Right atrium auricular region (tissue), 2 donors: Measurements from ENCODE around the gene CAMK2B. TPM values are rescaled to one million over a fixed set of nuclear protein-coding genes. Genes with fewer than 3 reads are reported as not detected.

Source experiments
- DNase-seq: peaks from one replicate; pipeline ENCODE4 v3.0.0-alpha.2; 2019; ENCODE audit warnings: low spot score
- H3K27ac ChIP-seq, 2 donors: fragments of 200-600 bp; sonication (generic); 1 replicate in 1 of 2; 2 replicates in 1 of 2; pipeline ENCODE4 v1.5.1; 2016 to 2019
- H3K27me3 ChIP-seq, 2 donors: fragments of 200-600 bp; sonication (generic); one replicate each; pipeline versions ENCODE4 v1.5.1 to v1.6.0; 2017 to 2019
- H3K36me3 ChIP-seq: fragments of 200-600 bp; sonication (generic); one replicate; pipeline ENCODE4 v1.5.1; 2016
- H3K4me1 ChIP-seq, 2 donors: fragments of 200-600 bp; sonication (generic); one replicate each; pipeline versions ENCODE4 v1.5.1 to v1.6.0; 2017 to 2019
- H3K4me3 ChIP-seq, 2 donors: fragments of 200-600 bp; sonication (generic); 1 replicate in 1 of 2; 2 replicates in 1 of 2; pipeline ENCODE4 v1.5.1; 2017 to 2019; ENCODE audit warnings: mild to moderate bottlenecking in 1 of 2, moderate library complexity in 1 of 2
- H3K9me3 ChIP-seq, 2 donors: fragments of 200-600 bp; sonication (generic); one replicate each; pipeline ENCODE4 v1.5.1; 2019
- CTCF ChIP-seq, 2 donors: fragments of 200-600 bp; sonication (generic); IDR thresholded peaks; one replicate each; pipeline ENCODE4 v1.5.1; 2019; ENCODE audit warnings: antibody characterized with exemption in 2 of 2
- total RNA-seq, 2 donors: library from RNA; depleted of rRNA; stranded (reverse); fragments of >200 nt; gene quantifications; one replicate each; pipeline ENCODE4 v1.1.0, GENCODE V29; 2016

CAMK2B gene
- total RNA-seq, 2 donors from 2014 or later = 79.9 to 84.7 TPM

DNA sequence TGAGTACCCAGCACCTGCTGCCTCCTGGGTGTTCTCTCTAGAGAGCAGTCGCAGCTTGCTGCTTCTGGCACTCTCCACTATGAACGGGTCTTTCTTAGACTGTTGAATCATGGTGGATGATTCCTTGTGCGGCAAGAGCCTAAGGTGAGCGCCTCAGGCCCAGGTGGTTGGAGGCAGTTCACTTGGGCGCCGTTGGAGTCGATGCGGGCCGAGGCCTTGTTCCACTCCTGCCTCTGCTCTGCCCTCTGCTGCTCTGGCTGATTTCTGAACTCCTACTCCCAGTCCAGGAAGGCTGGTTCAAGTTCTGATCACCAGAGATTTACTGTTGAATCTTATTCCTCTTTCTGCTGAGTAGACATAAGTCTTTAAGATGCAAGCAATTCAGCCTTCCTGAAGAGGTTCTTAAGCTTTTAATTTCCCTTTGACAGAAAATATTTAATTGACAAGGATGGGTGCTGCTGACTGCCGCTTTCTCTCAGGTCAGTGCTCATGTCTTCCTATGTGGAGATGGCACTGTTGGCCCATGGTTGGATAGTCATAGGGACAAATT is 114.2 kb downstream of the CAMK2B start:
- Histone ChIP-seq H3K9me3 (no peaks in the 10 kb centered on the region), H3K36me3 (peaks cover 70% of the 10 kb centered on the region), H3K4me1 (no peaks in the 10 kb centered on the region), H3K27ac (no peak overlapping the region), H3K27me3 (no peaks in the 10 kb centered on the region), H3K4me3 (no peak overlapping the region)
- DNase-seq = no peak
- TF ChIP-seq CTCF (IDR thresholded peaks at IDR 0.05) = no peak

DNA sequence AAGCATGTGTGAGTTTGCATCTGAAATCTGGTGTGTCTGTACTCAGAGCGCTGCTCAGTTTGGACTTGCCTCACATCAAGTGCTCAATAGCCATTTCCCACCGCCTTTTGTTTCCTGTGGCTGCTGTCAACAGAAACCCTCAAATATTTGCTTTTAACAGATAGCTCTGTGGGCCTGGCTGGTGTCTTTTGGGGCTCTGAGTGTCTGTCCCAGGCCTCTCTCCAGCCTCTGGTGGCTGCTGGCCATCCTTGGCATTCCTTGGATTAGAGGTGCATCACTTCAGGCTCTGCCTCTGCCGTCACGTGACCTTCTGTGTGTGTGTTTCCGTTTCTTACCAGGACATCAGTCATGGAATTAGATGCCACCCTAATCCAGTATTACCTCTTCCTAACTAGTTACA is 115.3 kb downstream of the CAMK2B start:
- Histone ChIP-seq H3K27me3 (no peaks in the 10 kb centered on the region), H3K4me3 (no peak overlapping the region), H3K9me3 (no peaks in the 10 kb centered on the region), H3K27ac (no peak overlapping the region), H3K4me1 (no peaks in the 10 kb centered on the region), H3K36me3 (peaks cover 81% of the 10 kb centered on the region)
- DNase-seq = no peak
- no peak for TF ChIP-seq CTCF (IDR thresholded peaks at IDR 0.05)

- Histone ChIP-seq H3K4me1 (no peaks in the 10 kb centered on the region), H3K4me3 (no peak overlapping the region), H3K27me3 (no peaks in the 10 kb centered on the region), H3K9me3 (no peaks in the 10 kb centered on the region), H3K36me3 (peaks cover 87% of the 10 kb centered on the region), H3K27ac (no peak overlapping the region)
- no peak for TF ChIP-seq CTCF (IDR thresholded peaks at IDR 0.05)
- DNase-seq = no peak
These were observed 117.3 kb downstream of the CAMK2B start for GRCh38 chr7:44208085-44208484.

GRCh38 chr7:44206008-44206407 is 119.4 kb downstream of the CAMK2B start:
- no peak for TF ChIP-seq CTCF (IDR thresholded peaks at IDR 0.05)
- Histone ChIP-seq H3K4me1 (peaks cover 0 to 13% of the 10 kb centered on the region in 2 donors), H3K9me3 (no peaks in the 10 kb centered on the region), H3K27ac (no peak overlapping the region), H3K36me3 (peaks cover 66% of the 10 kb centered on the region), H3K27me3 (no peaks in the 10 kb centered on the region), H3K4me3 (no peak overlapping the region)
- DNase-seq = no peak

DNA sequence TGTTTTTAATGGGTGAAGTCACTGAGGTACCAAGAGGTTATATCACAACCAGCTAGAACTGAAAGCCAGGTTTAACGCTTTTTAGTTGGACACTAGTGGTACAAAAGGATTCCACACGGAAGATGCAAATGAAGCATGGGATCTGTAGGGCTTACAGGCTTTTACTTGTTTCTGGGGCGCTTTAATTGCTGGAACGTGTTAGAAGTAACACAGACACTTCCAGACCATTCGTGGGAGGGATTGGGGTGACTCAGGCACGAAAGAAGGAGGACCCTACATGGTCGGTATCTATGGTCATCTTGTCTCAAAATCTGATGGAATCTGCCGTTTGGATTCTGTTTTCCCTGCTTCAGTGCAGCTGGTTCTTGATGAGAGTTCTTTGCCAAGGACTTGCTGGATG is 123.6 kb downstream of the CAMK2B start:
- no peaks in the 10 kb centered on the region for H3K9me3 ChIP-seq
- H3K27ac ChIP-seq = no peak overlapping the region
- H3K4me3 ChIP-seq = peak overlapping the region; percentile 92
- no peak for TF ChIP-seq CTCF (IDR thresholded peaks at IDR 0.05)
- no peaks in the 10 kb centered on the region for H3K27me3 ChIP-seq
- DNase-seq = no peak
- peaks cover 24% of the 10 kb centered on the region for H3K36me3 ChIP-seq
- peaks cover 0 to 13% of the 10 kb centered on the region in 2 donors for H3K4me1 ChIP-seq
